ENCODE results near the gene HERC4.

DNA sequence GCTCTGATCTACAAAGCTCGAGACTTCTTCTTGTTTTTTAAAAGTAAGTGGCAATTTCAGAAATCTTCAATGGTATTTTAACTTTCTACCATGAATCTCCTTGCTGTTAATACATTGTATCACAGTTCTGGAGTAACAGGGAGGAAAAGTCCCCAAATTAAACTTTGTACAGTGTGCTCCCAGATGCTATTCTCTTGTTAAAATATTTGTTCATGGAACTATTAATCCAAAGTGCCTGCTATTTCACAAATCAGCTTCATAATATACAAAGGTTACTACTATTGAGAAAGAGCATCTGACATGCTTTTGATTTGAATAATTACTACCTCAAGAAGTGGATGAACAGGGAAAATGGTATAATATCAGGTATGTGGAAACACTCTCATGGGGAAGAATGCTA, 154.0 kb downstream of the HERC4 start:
- TF ChIP-seq, protein P1, sequence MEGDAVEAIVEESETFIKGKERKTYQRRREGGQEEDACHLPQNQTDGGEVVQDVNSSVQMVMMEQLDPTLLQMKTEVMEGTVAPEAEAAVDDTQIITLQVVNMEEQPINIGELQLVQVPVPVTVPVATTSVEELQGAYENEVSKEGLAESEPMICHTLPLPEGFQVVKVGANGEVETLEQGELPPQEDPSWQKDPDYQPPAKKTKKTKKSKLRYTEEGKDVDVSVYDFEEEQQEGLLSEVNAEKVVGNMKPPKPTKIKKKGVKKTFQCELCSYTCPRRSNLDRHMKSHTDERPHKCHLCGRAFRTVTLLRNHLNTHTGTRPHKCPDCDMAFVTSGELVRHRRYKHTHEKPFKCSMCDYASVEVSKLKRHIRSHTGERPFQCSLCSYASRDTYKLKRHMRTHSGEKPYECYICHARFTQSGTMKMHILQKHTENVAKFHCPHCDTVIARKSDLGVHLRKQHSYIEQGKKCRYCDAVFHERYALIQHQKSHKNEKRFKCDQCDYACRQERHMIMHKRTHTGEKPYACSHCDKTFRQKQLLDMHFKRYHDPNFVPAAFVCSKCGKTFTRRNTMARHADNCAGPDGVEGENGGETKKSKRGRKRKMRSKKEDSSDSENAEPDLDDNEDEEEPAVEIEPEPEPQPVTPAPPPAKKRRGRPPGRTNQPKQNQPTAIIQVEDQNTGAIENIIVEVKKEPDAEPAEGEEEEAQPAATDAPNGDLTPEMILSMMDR (IDR thresholded peaks at IDR 0.05) = no peak
- TF ChIP-seq EZH2phosphoT487 (IDR thresholded peaks at IDR 0.05) = no peak
- TF ChIP-seq EZH2 (IDR thresholded peaks at IDR 0.05) = no peak

Measured in neural progenitor cell (in vitro differentiated cells).